Osteoblast (primary cell): ENCODE results near the gene ATP6V0A1. TPM values are rescaled to one million over a fixed set of nuclear protein-coding genes. Genes with fewer than 3 reads are reported as not detected.

Experiments used
- DNase-seq: peaks from one replicate; pipeline ENCODE4 v3.0.0; 2011; ENCODE audit warnings: low spot score, mixed read lengths; ENCODE audit not compliant: insufficient read length; ENCODE audit errors: missing footprints
- H2AFZ ChIP-seq: 2 replicates; pipeline ENCODE4 v1.6.0; 2011; ENCODE audit warnings: mild to moderate bottlenecking, low read length
- H3K27ac ChIP-seq: 2 replicates; pipeline ENCODE4 v1.5.1; 2011; ENCODE audit warnings: mild to moderate bottlenecking, low read depth, low read length, moderate library complexity
- H3K27me3 ChIP-seq: 2 replicates; pipeline ENCODE4 v1.6.0; 2012; ENCODE audit warnings: mild to moderate bottlenecking, control low read depth, inconsistent platforms, low read length, moderate library complexity; ENCODE audit not compliant: insufficient read depth
- H3K36me3 ChIP-seq: 2 replicates; pipeline ENCODE4 v1.5.1; 2011; ENCODE audit warnings: mild to moderate bottlenecking, low read length, control low read depth, moderate library complexity; ENCODE audit not compliant: insufficient read depth
- H3K4me1 ChIP-seq: 2 replicates; pipeline ENCODE4 v1.5.1; 2011; ENCODE audit warnings: mild to moderate bottlenecking, low read length, control low read depth, moderate library complexity; ENCODE audit not compliant: insufficient read depth
- H3K4me2 ChIP-seq: 2 replicates; pipeline ENCODE4 v1.6.0; 2011; ENCODE audit warnings: mild to moderate bottlenecking, low read length; ENCODE audit not compliant: insufficient read depth
- H3K4me3 ChIP-seq: fragments of 200-600 bp; sonication (generic); 3 replicates; pipeline ENCODE4 v1.5.1; 2012; ENCODE audit warnings: mild to moderate bottlenecking, low read length, inconsistent platforms; ENCODE audit not compliant: insufficient read depth
- H3K79me2 ChIP-seq: 2 replicates; pipeline ENCODE4 v1.6.0; 2012; ENCODE audit warnings: mild to moderate bottlenecking, low read length, control low read depth, inconsistent platforms; ENCODE audit not compliant: insufficient read depth
- H3K9me3 ChIP-seq: 2 replicates; pipeline ENCODE4 v1.5.1; 2011; ENCODE audit warnings: low read depth, low read length, control low read depth
- H4K20me1 ChIP-seq: 2 replicates; pipeline ENCODE4 v1.6.0; 2012; ENCODE audit warnings: mild to moderate bottlenecking, low read length, control low read depth; ENCODE audit not compliant: insufficient read depth
- total RNA-seq: library from RNA; depleted of rRNA; stranded (reverse); fragments of >200 nt; gene quantifications from 2 replicates; pipeline ENCODE4 v1.2.3, GENCODE V29; 2012
- TF ChIP-seq, protein P1 (sequence below): IDR thresholded peaks from 2 replicates; pipeline ENCODE4 v1.5.1; 2011; ENCODE audit warnings: mild to moderate bottlenecking, low read depth, low read length, moderate library complexity; ENCODE audit errors: extremely low read depth

Gene ATP6V0A1
- total RNA-seq, 1 donor, result 52.5 TPM

DNA sequence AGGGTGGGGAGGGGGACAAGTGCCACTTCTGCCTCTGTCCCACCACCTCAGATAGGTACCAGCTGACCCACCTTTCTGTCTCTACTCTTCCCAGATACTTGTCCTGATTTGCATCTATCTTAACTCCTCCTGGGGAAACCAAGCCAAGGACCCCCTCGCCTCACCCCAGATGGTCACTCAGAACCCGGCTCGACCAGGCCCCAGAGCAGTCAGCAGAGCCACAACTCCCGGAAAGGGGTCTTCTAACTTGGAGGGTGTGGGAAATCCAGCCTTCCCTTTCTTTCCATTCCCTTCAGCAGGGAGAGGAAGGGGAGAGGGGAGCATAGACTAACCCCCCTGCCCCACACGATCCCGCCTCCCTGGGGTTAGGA lies 37.6 kb upstream of the ATP6V0A1 start:
- Histone ChIP-seq H3K79me2 (peaks cover 77% of the 10 kb centered on the region), H3K4me2 (peak overlapping the region; percentile 82), H3K4me3 (peak overlapping the region; percentile 100), H4K20me1 (peaks cover 57% of the 10 kb centered on the region), H3K4me1 (peaks cover 44% of the 10 kb centered on the region), H2AFZ (no peak overlapping the region), H3K27me3 (no peaks in the 10 kb centered on the region), H3K27ac (peak overlapping the region; percentile 89), H3K36me3 (peaks cover 24% of the 10 kb centered on the region), H3K9me3 (no peaks in the 10 kb centered on the region)
- TF ChIP-seq, protein P1, sequence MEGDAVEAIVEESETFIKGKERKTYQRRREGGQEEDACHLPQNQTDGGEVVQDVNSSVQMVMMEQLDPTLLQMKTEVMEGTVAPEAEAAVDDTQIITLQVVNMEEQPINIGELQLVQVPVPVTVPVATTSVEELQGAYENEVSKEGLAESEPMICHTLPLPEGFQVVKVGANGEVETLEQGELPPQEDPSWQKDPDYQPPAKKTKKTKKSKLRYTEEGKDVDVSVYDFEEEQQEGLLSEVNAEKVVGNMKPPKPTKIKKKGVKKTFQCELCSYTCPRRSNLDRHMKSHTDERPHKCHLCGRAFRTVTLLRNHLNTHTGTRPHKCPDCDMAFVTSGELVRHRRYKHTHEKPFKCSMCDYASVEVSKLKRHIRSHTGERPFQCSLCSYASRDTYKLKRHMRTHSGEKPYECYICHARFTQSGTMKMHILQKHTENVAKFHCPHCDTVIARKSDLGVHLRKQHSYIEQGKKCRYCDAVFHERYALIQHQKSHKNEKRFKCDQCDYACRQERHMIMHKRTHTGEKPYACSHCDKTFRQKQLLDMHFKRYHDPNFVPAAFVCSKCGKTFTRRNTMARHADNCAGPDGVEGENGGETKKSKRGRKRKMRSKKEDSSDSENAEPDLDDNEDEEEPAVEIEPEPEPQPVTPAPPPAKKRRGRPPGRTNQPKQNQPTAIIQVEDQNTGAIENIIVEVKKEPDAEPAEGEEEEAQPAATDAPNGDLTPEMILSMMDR, result no peak
- peak; percentile 23 for DNase-seq

DNA sequence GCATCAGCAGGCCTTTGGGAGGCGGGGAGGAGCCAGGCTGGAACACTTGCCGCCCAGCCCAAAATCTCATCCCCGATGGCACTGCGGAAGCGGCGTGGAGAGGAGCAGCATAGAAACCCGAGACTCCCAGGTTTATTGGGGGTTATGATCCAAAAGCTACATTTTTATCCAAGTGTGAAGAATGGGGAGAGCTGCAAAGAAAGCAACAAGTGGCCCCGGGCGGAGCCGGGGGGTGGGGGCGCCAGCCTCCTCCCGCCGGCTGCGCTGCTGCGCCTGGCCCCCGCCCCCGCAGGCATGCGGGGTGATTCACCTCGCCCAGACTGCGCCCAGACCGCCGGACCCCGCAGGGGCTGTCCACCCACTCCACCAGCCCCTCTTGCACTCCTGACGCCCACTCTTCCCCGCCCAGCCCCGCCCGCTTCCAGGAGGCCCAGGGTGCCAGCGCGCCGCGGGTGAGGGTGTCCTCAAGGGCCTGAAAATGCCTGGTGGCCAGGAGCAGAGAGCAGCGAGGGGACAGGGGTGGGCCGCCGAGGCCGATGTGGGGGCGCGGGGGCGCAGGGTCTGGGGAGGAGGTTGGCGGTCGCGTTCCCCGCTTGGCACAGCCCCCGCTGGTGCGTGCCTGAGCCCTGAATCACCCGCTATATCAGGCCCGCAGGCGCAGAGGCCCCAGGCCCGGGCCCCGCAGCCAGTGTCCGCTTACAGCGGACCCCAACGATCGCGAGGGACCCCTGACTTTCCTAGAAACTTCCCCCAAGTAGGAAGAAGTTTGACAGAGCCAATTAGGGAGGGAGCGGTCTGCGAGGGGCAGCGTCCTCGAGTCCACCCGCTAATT lies 37.0 kb upstream of the ATP6V0A1 start:
- TF ChIP-seq, protein P1, result no peak
- no peak overlapping the region for H2AFZ ChIP-seq
- peaks cover 19% of the 10 kb centered on the region for H3K36me3 ChIP-seq
- H3K4me2 ChIP-seq, result peak overlapping the region; percentile 82
- H3K4me3 ChIP-seq, result peak overlapping the region; percentile 100
- peaks cover 41% of the 10 kb centered on the region for H3K4me1 ChIP-seq
- DNase-seq, result peak; percentile 95
- no peaks in the 10 kb centered on the region for H3K27me3 ChIP-seq
- H3K27ac ChIP-seq, result peak overlapping the region; percentile 89
- peaks cover 71% of the 10 kb centered on the region for H3K79me2 ChIP-seq
- no peaks in the 10 kb centered on the region for H3K9me3 ChIP-seq
- peaks cover 51% of the 10 kb centered on the region for H4K20me1 ChIP-seq

DNA sequence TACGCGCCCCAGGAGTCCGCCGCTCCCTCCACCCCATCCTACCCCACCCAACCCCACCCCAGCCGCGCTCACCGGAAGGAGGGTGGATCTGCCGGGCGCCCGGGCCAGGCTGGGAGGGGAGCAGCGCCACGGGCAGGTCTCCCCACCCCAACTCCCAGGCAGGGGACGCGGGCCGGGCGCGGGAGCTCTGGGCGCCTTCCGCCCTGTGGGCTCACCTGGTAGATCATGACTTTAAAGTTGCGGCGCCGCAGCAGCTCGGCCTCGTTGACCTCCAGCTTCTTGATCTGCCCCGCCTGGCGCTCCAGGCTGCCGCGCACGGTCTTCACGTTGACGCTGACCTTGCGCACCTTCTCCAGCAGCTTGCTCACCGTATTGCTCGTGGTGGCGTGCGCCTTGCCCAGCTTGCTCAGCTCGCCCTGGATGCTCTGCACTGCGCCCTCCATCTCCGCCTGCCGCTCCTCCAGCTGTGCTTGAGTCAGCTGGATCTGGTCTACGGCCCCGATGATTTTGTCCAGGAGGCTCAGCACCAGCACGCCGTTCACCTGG lies 36.2 kb upstream of the ATP6V0A1 start:
- Histone ChIP-seq H3K79me2 (peaks cover 64% of the 10 kb centered on the region), H2AFZ (peak overlapping the region; percentile 31), H3K4me3 (peak overlapping the region; percentile 100), H3K27ac (peak overlapping the region; percentile 89), H3K27me3 (no peaks in the 10 kb centered on the region), H3K4me1 (peaks cover 38% of the 10 kb centered on the region), H3K9me3 (no peaks in the 10 kb centered on the region), H3K36me3 (peaks cover 13% of the 10 kb centered on the region), H3K4me2 (peak overlapping the region; percentile 82), H4K20me1 (peaks cover 45% of the 10 kb centered on the region)
- TF ChIP-seq, protein P1, result no peak
- DNase-seq, result peak; percentile 84
